Erythroblast (primary cell): ENCODE measurements around the gene DOCK4.

Source experiments
- GATA1 ChIP-seq: IDR thresholded peaks from 2 replicates; pipeline ENCODE4 v1.6.1; 2011; ENCODE audit warnings: low read depth, mild to moderate bottlenecking, control low read depth, low read length, moderate library complexity
- POLR2A ChIP-seq: IDR thresholded peaks from 2 replicates; pipeline ENCODE4 v1.6.1; 2011; ENCODE audit warnings: mild to moderate bottlenecking, low read length

DNA sequence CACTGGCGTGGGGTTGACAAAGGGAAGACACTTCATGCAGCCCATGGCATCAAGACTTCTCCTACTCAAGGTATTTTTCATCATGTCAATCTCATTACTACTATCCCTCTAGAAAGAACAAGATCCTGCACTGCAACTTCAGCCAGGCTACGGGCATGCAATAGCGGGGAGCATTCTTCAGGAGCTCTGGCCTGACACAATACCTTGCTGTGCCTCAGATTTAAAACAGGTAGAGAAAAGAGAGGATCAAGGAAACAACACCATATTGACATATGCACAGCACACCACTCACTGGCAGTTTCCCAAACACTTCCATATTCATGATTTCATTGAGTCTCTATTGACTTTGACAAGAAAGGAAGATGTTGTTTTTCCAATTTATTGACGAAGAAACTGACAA, 51.5 kb downstream of the DOCK4 start:
- TF ChIP-seq POLR2A (no peak), GATA1 (no peak)
